AG09309 (cell line): ENCODE measurements around the gene PTPRT.

ENCODE experiments used
- DNase-seq: peaks from one replicate; pipeline ENCODE4 v3.0.0-alpha.2; 2010; ENCODE audit warnings: low read depth
- H3K4me3 ChIP-seq: 2 replicates; pipeline ENCODE4 v1.5.1; 2011; ENCODE audit warnings: mild to moderate bottlenecking, low read depth, low read length, moderate library complexity; ENCODE audit not compliant: control insufficient read depth
- CTCF ChIP-seq: IDR thresholded peaks from 2 replicates; pipeline ENCODE4 v1.5.1; 2011; ENCODE audit warnings: mild to moderate bottlenecking, low read depth, low read length, inconsistent platforms; ENCODE audit not compliant: insufficient read depth, control insufficient read depth; ENCODE audit errors: missing control alignments

PTPRT gene

GRCh38 chr20:42179768-42180167 lies 1009.9 kb downstream of the PTPRT start:
- no peak for TF ChIP-seq CTCF
- no peak for DNase-seq
- no peak overlapping the region for H3K4me3 ChIP-seq

- no peak overlapping the region for H3K4me3 ChIP-seq
- TF ChIP-seq CTCF: no peak
- DNase-seq: no peak
Observed at GRCh38 chr20:42173440-42173839, 1016.3 kb downstream of the PTPRT start.

- no peak overlapping the region for H3K4me3 ChIP-seq
- no peak for DNase-seq
- TF ChIP-seq CTCF: no peak
Observed at GRCh38 chr20:42164121-42164890, 1025.4 kb downstream of the PTPRT start.

DNA sequence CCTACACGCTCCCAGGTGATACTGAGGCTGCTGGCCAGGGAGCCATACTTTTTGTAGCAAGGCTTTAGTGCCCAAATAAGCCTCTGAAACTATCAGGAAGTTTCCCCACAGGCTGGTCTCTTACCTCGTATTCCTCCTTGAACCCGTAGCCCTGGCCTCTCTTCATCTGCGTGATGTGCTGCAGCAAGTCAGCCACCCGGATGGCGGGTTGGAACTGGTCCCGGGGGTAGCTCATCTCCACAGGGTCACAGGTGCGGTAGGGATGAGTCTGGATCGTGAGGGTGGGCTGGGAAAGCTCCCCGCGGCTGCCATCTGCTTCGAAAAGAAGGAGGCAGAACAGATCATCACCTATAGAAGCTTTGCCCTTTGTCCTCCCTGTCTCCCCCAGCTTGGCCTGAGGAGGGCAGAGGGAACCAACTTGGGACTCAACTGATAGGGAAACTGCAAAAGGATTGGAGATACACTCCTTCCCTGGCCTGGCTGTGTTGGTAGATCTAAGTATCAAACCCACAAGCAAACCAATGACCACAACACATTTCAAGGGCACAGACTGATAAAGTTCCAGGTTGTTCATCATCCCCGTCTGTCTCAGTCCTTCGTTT lies 1028.4 kb downstream of the PTPRT start:
- DNase-seq: no peak
- no peak overlapping the region for H3K4me3 ChIP-seq
- no peak for TF ChIP-seq CTCF

- no peak for TF ChIP-seq CTCF
- no peak for DNase-seq
- H3K4me3 ChIP-seq: no peak overlapping the region
Observed at GRCh38 chr20:42159808-42160207, 1029.9 kb downstream of the PTPRT start.

- H3K4me3 ChIP-seq: no peak overlapping the region
- no peak for DNase-seq
- TF ChIP-seq CTCF: no peak
Observed at GRCh38 chr20:42158272-42158671, 1031.4 kb downstream of the PTPRT start.
